ENCODE results near the gene NRG3. TPM values are rescaled to one million over a fixed set of nuclear protein-coding genes. Genes with fewer than 3 reads are reported as not detected.
A peak's percentile ranks its signal among the peaks of the same experiment; 100 is the strongest.

Gene NRG3
- total and polyA plus RNA-seq, 9 donors = 0.04 to 4.5 (median 0.15) TPM; not detected in 2

- intact Hi-C loops (cut with DNase I) = no loop called here
These were observed 1063.3 kb downstream of the NRG3 start for GRCh38 chr10:82938331-82938730.

GRCh38 chr10:82942286-82943099 lies 1067.5 kb downstream of the NRG3 start:
- TF ChIP-seq POLR2A (IDR thresholded peaks at IDR 0.05) (no peak), EP300 (IDR thresholded peaks at IDR 0.05) (no peak)
- TF ChIP-seq, protein P1, sequence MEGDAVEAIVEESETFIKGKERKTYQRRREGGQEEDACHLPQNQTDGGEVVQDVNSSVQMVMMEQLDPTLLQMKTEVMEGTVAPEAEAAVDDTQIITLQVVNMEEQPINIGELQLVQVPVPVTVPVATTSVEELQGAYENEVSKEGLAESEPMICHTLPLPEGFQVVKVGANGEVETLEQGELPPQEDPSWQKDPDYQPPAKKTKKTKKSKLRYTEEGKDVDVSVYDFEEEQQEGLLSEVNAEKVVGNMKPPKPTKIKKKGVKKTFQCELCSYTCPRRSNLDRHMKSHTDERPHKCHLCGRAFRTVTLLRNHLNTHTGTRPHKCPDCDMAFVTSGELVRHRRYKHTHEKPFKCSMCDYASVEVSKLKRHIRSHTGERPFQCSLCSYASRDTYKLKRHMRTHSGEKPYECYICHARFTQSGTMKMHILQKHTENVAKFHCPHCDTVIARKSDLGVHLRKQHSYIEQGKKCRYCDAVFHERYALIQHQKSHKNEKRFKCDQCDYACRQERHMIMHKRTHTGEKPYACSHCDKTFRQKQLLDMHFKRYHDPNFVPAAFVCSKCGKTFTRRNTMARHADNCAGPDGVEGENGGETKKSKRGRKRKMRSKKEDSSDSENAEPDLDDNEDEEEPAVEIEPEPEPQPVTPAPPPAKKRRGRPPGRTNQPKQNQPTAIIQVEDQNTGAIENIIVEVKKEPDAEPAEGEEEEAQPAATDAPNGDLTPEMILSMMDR (IDR thresholded peaks at IDR 0.05) = no peak
- Histone ChIP-seq H3K9me3 (no peaks in the 10 kb centered on the region), H3K4me1 (ENCODE audit: insufficient read depth) (peaks cover 9% of the 10 kb centered on the region), H3K27me3 (no peaks in the 10 kb centered on the region), H3K4me3 (no peak overlapping the region), H3K27ac (no peak overlapping the region), H3K36me3 (no peaks in the 10 kb centered on the region)
- peak; percentile 36 to 80 (median 58) for DNase-seq
- intact Hi-C loops (cut with DNase I) = no loop called here
- WGBS, 3 donors = 17 to 28% (median 21%) methylated on average over 3 of the region's 3 CpGs

More at GRCh38 chr10:82938331-82938730, 1063.3 kb downstream of the NRG3 start:
- 88 to 93% (median 89%) methylated on average over 4 of the region's 4 CpGs for WGBS, 3 donors
- no peaks in the 10 kb centered on the region for H3K9me3 ChIP-seq
- DNase-seq = no peak
- H3K36me3 ChIP-seq = no peaks in the 10 kb centered on the region
- H3K27me3 ChIP-seq = no peaks in the 10 kb centered on the region
- no peak overlapping the region for H3K27ac ChIP-seq
- H3K4me3 ChIP-seq = no peak overlapping the region
- H3K4me1 ChIP-seq (ENCODE audit: insufficient read depth) = peaks cover 9% of the 10 kb centered on the region
- TF ChIP-seq POLR2A (IDR thresholded peaks at IDR 0.05) = no peak
- TF ChIP-seq EP300 (IDR thresholded peaks at IDR 0.05) = no peak
- TF ChIP-seq, protein P1 (IDR thresholded peaks at IDR 0.05) = no peak

- H3K27me3 ChIP-seq = no peaks in the 10 kb centered on the region
- H3K4me1 ChIP-seq (ENCODE audit: insufficient read depth) = peaks cover 9% of the 10 kb centered on the region
- H3K4me3 ChIP-seq = no peak overlapping the region
- no peak for DNase-seq
- WGBS, 3 donors = 4 to 15% (median 10%) methylated on average over 3 of the region's 3 CpGs
- TF ChIP-seq, protein P1 (IDR thresholded peaks at IDR 0.05) = no peak
- TF ChIP-seq EP300 (IDR thresholded peaks at IDR 0.05) (no peak), POLR2A (IDR thresholded peaks at IDR 0.05) (no peak)
- H3K27ac ChIP-seq = no peak overlapping the region
- no peaks in the 10 kb centered on the region for H3K36me3 ChIP-seq
- intact Hi-C loops (cut with DNase I) = no loop called here
- no peaks in the 10 kb centered on the region for H3K9me3 ChIP-seq
These were observed 1068.1 kb downstream of the NRG3 start for GRCh38 chr10:82943142-82943541.

- no peaks in the 10 kb centered on the region for H3K9me3 ChIP-seq
- intact Hi-C loops (cut with DNase I) = no loop called here
- TF ChIP-seq POLR2A (IDR thresholded peaks at IDR 0.05) (no peak), EP300 (IDR thresholded peaks at IDR 0.05) (no peak)
- TF ChIP-seq, protein P1 (IDR thresholded peaks at IDR 0.05) = no peak
- H3K4me3 ChIP-seq = no peak overlapping the region
- no peaks in the 10 kb centered on the region for H3K27me3 ChIP-seq
- no peak overlapping the region for H3K27ac ChIP-seq
- no peaks in the 10 kb centered on the region for H3K4me1 ChIP-seq (ENCODE audit: insufficient read depth)
- DNase-seq = no peak
- WGBS, 3 donors = 84 to 91% (median 88%) methylated on average over 2 of the region's 2 CpGs
- H3K36me3 ChIP-seq = no peaks in the 10 kb centered on the region
These were observed 1075.0 kb downstream of the NRG3 start for GRCh38 chr10:82949816-82950575.

All from ovary (tissue), 9 donors.